Measurements from ENCODE around the gene PRR7. TPM values are rescaled to one million over a fixed set of nuclear protein-coding genes. Genes with fewer than 3 reads are reported as not detected.
A peak's percentile ranks its signal among the peaks of the same experiment; 100 is the strongest.

Gene PRR7
- polyA plus RNA-seq, 3 donors, result 1.8 to 17.4 (median 2.1) TPM

DNA sequence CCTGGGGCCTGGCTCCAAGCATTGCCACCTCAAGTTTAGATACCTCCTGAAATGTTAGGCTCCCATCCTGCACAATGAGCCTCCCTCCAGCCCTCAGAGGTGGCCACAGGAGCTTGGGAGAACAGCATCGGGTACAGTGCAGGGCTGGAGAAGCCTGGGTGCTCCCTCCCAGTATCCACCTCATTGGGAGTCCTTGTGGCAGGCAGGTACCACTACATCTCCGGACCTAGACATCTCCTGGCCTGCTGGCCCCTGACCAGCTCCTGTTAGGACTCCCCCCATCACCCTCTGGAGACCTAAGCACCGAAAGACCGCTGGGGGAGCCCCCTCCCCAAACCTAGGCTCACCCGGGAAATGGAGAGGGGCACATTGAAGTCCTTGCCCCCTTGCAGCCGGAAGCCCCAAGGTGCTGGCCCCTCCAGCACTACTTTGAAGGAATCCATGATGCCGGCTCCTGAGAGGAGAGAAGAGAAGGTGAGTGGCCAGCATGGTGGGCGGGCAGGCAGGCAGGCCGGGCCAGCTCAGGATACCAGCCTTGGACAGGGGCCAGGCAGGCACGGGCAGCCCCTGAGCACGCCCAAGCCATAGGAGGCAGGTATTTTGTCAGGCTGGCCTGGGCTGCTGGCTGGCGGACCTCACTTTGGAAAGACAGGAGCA is 49.6 kb downstream of the PRR7 start:
- peak overlapping the region; percentile 81 for H3K9ac ChIP-seq (ENCODE audit: insufficient read depth, low read length, poor library complexity, severe bottlenecking)
- peak overlapping the region; percentile 96 to 98 for H3K27ac ChIP-seq (ENCODE audit: low read depth in 1 of 2, low read length in 2 of 2)
- intact Hi-C loops (cut with micrococcal nuclease), result loop anchor here (5.0 to 10.0 kb wide), 4 partner anchors 39 to 184 kb away; partner anchors contain the start of genes MXD3 (in 1 of the 2) and PFN3 (in 1 of the 2)
- H3K27ac Mint-ChIP-seq, result peak overlapping the region; percentile 97 to 99 (median 98)
- H3K36me3 Mint-ChIP-seq, result peaks cover 16 to 25% of the 10 kb centered on the region in 2 donors
- peaks cover 34% of the 10 kb centered on the region for H3K79me2 ChIP-seq (ENCODE audit: insufficient read depth, low read length)
- 77% methylated on average over 12 of the region's 12 CpGs for WGBS (ENCODE audit: insufficient coverage)
- H3K4me1 ChIP-seq (ENCODE audit: control insufficient read depth in 1 of 2, insufficient read depth in 2 of 2, low read length in 2 of 2), result peaks cover 65 to 75% of the 10 kb centered on the region in 2 donors
- H3K4me2 ChIP-seq (replicated peaks; ENCODE audit: extremely low read depth, low read length, poor library complexity, severe bottlenecking), result peak overlapping the region; percentile 94
- H3K4me3 Mint-ChIP-seq, result peak overlapping the region; percentile 76 to 78
- peak in 1 of 3 donors; percentile 31 for DNase-seq
- H3K4me3 ChIP-seq (replicated peaks in 1 of 3; ENCODE audit: low read depth in 2 of 3, low read length in 3 of 3), result peak overlapping the region; percentile 70 to 84 (median 81)
- H3K4me1 Mint-ChIP-seq, result peaks cover 61% of the 10 kb centered on the region
- peak; percentile 34 for TF ChIP-seq CTCF (IDR thresholded peaks at IDR 0.05)
- no peak overlapping the region for H2AFZ ChIP-seq (ENCODE audit: insufficient read depth, low read depth, low read length, poor library complexity, severe bottlenecking)
- peaks cover 0 to 17% of the 10 kb centered on the region in 2 donors for H3K27me3 ChIP-seq (ENCODE audit: control insufficient read depth in 2 of 2, insufficient read depth in 2 of 2, low read length in 2 of 2)
- H3K9me3 ChIP-seq (replicated peaks in 1 of 2; ENCODE audit: control insufficient read depth in 1 of 2, insufficient read depth in 1 of 2, low read length in 2 of 2), result no peaks in the 10 kb centered on the region
- peaks cover 20% of the 10 kb centered on the region for H4K20me1 ChIP-seq (ENCODE audit: insufficient read depth, low read length)
- H3K36me3 ChIP-seq (replicated peaks in 1 of 2; ENCODE audit: control insufficient read depth in 1 of 2, insufficient read depth in 2 of 2, low read length in 2 of 2), result peaks cover 7 to 14% of the 10 kb centered on the region in 2 donors
- H3K9me3 Mint-ChIP-seq, result peaks cover 0 to 3% (median 0%) of the 10 kb centered on the region in 7 donors
- H3K27me3 Mint-ChIP-seq (ENCODE audit: low read depth in 3 of 3), result peaks cover 19 to 30% (median 21%) of the 10 kb centered on the region in 3 donors

- Histone ChIP-seq H3K9ac (ENCODE audit: insufficient read depth, low read length, poor library complexity, severe bottlenecking) (peak overlapping the region; percentile 84), H3K9me3 (replicated peaks in 1 of 2; ENCODE audit: control insufficient read depth in 1 of 2, insufficient read depth in 1 of 2, low read length in 2 of 2) (no peaks in the 10 kb centered on the region), H3K36me3 (replicated peaks in 1 of 2; ENCODE audit: control insufficient read depth in 1 of 2, insufficient read depth in 2 of 2, low read length in 2 of 2) (peaks cover 6 to 11% of the 10 kb centered on the region in 2 donors), H3K27ac (ENCODE audit: low read depth in 1 of 2, low read length in 2 of 2) (peak overlapping the region; percentile 24 to 98), H3K27me3 (ENCODE audit: control insufficient read depth in 2 of 2, insufficient read depth in 2 of 2, low read length in 2 of 2) (peaks cover 0 to 17% of the 10 kb centered on the region in 2 donors), H3K4me2 (replicated peaks; ENCODE audit: extremely low read depth, low read length, poor library complexity, severe bottlenecking) (peak overlapping the region; percentile 94), H3K4me1 (ENCODE audit: control insufficient read depth in 1 of 2, insufficient read depth in 2 of 2, low read length in 2 of 2) (peaks cover 69 to 76% of the 10 kb centered on the region in 2 donors), H3K79me2 (ENCODE audit: insufficient read depth, low read length) (peaks cover 34% of the 10 kb centered on the region), H4K20me1 (ENCODE audit: insufficient read depth, low read length) (peaks cover 26% of the 10 kb centered on the region), H3K4me3 (replicated peaks in 1 of 3; ENCODE audit: low read depth in 2 of 3, low read length in 3 of 3) (peak overlapping the region; percentile 70 to 84 (median 81)), H2AFZ (ENCODE audit: insufficient read depth, low read depth, low read length, poor library complexity, severe bottlenecking) (no peak overlapping the region)
- peaks cover 14 to 22% of the 10 kb centered on the region in 2 donors for H3K36me3 Mint-ChIP-seq
- peak overlapping the region; percentile 76 to 78 for H3K4me3 Mint-ChIP-seq
- peak overlapping the region in 6 of 7 donors; percentile 97 to 99 (median 98) for H3K27ac Mint-ChIP-seq
- 10% methylated on average over 12 of the region's 29 CpGs for WGBS (ENCODE audit: insufficient coverage)
- intact Hi-C loops (cut with micrococcal nuclease), result loop anchor here (5.0 to 10.0 kb wide), 4 partner anchors 40 to 185 kb away; partner anchors contain the start of genes MXD3 (in 1 of the 2) and PFN3 (in 1 of the 2)
- peaks cover 66% of the 10 kb centered on the region for H3K4me1 Mint-ChIP-seq
- DNase-seq, result peak; percentile 53 to 76 (median 64)
- H3K27me3 Mint-ChIP-seq (ENCODE audit: low read depth in 3 of 3), result peaks cover 19 to 30% (median 21%) of the 10 kb centered on the region in 3 donors
- peaks cover 0 to 3% (median 0%) of the 10 kb centered on the region in 7 donors for H3K9me3 Mint-ChIP-seq
- TF ChIP-seq CTCF (IDR thresholded peaks at IDR 0.05), result no peak
Measured at GRCh38 chr5:177496727-177497291, 50.2 kb downstream of the PRR7 start.
